Adrenal gland (tissue), 12 donors: ENCODE measurements around the gene TSHR. TPM values are rescaled to one million over a fixed set of nuclear protein-coding genes. Genes with fewer than 3 reads are reported as not detected.

Experiments
- DNase-seq, 7 donors: peaks; one replicate each; pipeline ENCODE4 v3.0.0-alpha.2; 2019 to 2020
- H3K27ac ChIP-seq, 5 donors: fragments of 200-600 bp; sonication (generic) in 4 of 5; 1 replicate in 3 of 5; 2 replicates in 2 of 5; pipeline versions ENCODE4 v1.5.1 to v1.8.0; 2016 to 2020; ENCODE audit warnings: mild to moderate bottlenecking in 1 of 5
- H3K27me3 ChIP-seq: fragments of 200-600 bp; 2 replicates; pipeline ENCODE4 v1.8.0; 2021
- H3K36me3 ChIP-seq, 2 donors: fragments of 200-600 bp; replicated peaks in 1 of 2; 1 replicate in 1 of 2; 2 replicates in 1 of 2; pipeline versions ENCODE4 v1.5.1 to v1.8.0; 2018 to 2022
- H3K4me1 ChIP-seq, 2 donors: fragments of 200-600 bp; replicated peaks in 1 of 2; 1 replicate in 1 of 2; 2 replicates in 1 of 2; pipeline versions ENCODE4 v1.5.1 to v1.8.0; 2018 to 2021
- H3K4me3 ChIP-seq, 4 donors: fragments of 200-600 bp; sonication (generic) in 3 of 4; one replicate each; pipeline ENCODE4 v1.5.1; 2016 to 2018
- H3K9me3 ChIP-seq, 3 donors: fragments of 200-600 bp; sonication (generic) in 1 of 3; replicated peaks in 1 of 3; 1 replicate in 2 of 3; 2 replicates in 1 of 3; pipeline versions ENCODE4 v1.5.1 to v1.8.0; 2016 to 2021
- POLR2A ChIP-seq, 2 donors: fragments of 450-650 bp; IDR thresholded peaks; one replicate each; pipeline ENCODE4 v1.6.1; 2017; ENCODE audit warnings: antibody characterized with exemption in 2 of 2, mild to moderate bottlenecking in 2 of 2, moderate library complexity in 1 of 2
- WGBS, 4 donors: extraction: QIAGEN DNeasy Blood & Tissue Kit in 2 of 4; methylation state at CpG; one replicate each; pipeline versions ENCODE4 v1.1.5 to v1.1.7; 2013 to 2017; 5-methylcytosine and 5-hydroxymethylcytosine counted together
- intact Hi-C, 2 donors: fragments of 100-400 bp; cut with DNase I; formaldehyde crosslinking; loops; one replicate each; pipeline versions ENCODE4 v1.14.1 to v1.15.0; 2022 to 2023
- polyA plus RNA-seq, 3 donors: library from polyadenylated mRNA; stranded (reverse); fragments of 200-250 nt in 2 of 3; fragments of 350-450 nt in 1 of 3; fragmentation: Illumina TruSeq in 1 of 3; extraction: RNeasy Lipid Tissue Mini Kit (QIAGEN cat#74804) in 1 of 3; gene quantifications; one replicate each; pipeline ENCODE4 v1.2.3, GENCODE V29; 2013 to 2014
- total RNA-seq, 9 donors: library from RNA; depleted of rRNA in 4 of 9; stranded (reverse); fragments of >200 nt in 4 of 9; fragments of 120-200 nt in 1 of 9; fragmentation: NEBNext Ultra II Directional in 1 of 9; extraction: Animal tissue kit (Norgen Biotek cat#: 25700) in 1 of 9; gene quantifications; one replicate each; pipeline versions ENCODE4 v1.1.0 to v1.2.4, GENCODE V29; 2013 to 2023
- TF ChIP-seq, protein P1 (sequence below), 6 experiments: fragments of 450-650 bp in 4 of 6; fragments of 200-600 bp in 2 of 6; sonication (generic) in 1 of 6; IDR thresholded peaks; 1 replicate in 5 of 6; 2 replicates in 1 of 6; pipeline versions ENCODE4 v1.5.1 to v1.8.0; 2016 to 2021; ENCODE audit warnings: antibody characterized with exemption in 6 of 6, mild to moderate bottlenecking in 2 of 6, moderate library complexity in 1 of 6
- donor health status: healthy with polysubstance abuse.
- donor health status: Bipolar disorder and iron deficiency.
- donor health status: DM: yes; HTN: yes; CAD: no.
- donor health status: DM: no; HTN: no; CAD: no.
- donor health status: DM: no; HTN: no; CAD: no.
- donor health status: DM: yes; HTN: yes; CAD: no.

Gene TSHR
- total and polyA plus RNA-seq, 12 donors: 0.06 to 5.8 (median 0.68) TPM

DNA sequence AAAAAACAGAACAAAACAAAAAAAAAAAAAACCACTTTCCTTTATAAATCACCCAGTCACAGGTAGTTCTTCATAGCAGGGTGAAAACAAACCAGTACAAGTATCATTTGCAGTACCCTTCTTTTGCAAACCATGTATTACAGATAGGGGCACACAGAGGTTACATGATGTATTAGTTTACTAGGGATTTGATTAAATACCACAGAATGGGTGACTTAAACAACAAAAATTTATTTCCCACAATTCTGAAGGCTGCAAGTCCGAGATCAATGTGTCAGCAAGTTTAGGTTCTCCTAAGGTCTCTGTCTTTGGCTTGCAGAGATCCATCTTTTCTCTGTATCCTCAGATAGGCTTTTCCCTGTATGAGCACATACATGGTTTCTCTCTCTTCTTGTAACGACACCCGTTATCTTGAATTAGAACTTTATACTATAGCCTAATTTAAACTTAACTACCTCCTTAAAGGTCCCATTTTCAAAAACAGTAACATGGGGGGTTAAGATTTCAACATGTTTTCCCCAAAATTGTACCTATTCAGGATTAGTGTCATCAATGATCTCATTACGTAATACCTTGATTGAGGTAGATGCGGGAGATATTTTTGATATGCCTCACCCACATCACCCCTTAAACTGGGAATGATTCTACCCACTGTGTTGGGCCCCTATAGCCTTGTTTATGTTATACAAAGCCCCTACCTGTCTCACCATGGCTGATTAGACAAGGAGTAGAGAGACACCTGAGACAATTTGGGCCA, 10.4 kb upstream of the TSHR start:
- intact Hi-C loops: no loop called here
- 64 to 77% (median 75%) methylated on average over 5 of the region's 5 CpGs for WGBS, 4 donors
- peaks cover 6 to 10% of the 10 kb centered on the region in 2 donors for H3K4me1 ChIP-seq
- H3K9me3 ChIP-seq: no peaks in the 10 kb centered on the region
- no peak for DNase-seq
- TF ChIP-seq, protein P1, sequence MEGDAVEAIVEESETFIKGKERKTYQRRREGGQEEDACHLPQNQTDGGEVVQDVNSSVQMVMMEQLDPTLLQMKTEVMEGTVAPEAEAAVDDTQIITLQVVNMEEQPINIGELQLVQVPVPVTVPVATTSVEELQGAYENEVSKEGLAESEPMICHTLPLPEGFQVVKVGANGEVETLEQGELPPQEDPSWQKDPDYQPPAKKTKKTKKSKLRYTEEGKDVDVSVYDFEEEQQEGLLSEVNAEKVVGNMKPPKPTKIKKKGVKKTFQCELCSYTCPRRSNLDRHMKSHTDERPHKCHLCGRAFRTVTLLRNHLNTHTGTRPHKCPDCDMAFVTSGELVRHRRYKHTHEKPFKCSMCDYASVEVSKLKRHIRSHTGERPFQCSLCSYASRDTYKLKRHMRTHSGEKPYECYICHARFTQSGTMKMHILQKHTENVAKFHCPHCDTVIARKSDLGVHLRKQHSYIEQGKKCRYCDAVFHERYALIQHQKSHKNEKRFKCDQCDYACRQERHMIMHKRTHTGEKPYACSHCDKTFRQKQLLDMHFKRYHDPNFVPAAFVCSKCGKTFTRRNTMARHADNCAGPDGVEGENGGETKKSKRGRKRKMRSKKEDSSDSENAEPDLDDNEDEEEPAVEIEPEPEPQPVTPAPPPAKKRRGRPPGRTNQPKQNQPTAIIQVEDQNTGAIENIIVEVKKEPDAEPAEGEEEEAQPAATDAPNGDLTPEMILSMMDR (IDR thresholded peaks at IDR 0.05): no peak
- no peak for TF ChIP-seq POLR2A (IDR thresholded peaks at IDR 0.05)
- H3K36me3 ChIP-seq: no peaks in the 10 kb centered on the region
- no peak overlapping the region for H3K4me3 ChIP-seq
- no peaks in the 10 kb centered on the region for H3K27me3 ChIP-seq
- H3K27ac ChIP-seq: no peak overlapping the region

DNA sequence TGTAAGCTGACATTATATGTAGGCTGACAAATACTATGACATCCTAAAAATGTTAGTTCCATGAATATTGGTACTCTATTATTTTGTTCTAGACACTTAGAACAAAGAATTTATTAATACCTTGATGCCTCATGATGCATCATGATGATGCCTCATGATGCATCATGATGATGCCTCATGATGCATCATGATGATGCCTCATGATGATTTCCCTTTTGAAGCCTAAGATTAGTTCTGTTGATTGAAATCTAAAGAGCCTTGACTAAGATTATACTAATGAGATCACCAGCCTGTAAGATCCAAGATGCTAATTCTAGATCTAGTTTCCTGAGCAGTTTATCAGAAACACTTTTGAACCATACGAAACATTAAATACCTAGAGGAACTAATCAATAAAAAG, 9.2 kb upstream of the TSHR start:
- H3K4me3 ChIP-seq: no peak overlapping the region
- intact Hi-C loops: no loop called here
- H3K36me3 ChIP-seq: no peaks in the 10 kb centered on the region
- no peak for DNase-seq
- H3K9me3 ChIP-seq: no peaks in the 10 kb centered on the region
- WGBS, 4 donors: 59 to 81% (median 73%) methylated on average over 1 of the region's 1 CpG
- no peaks in the 10 kb centered on the region for H3K27me3 ChIP-seq
- H3K27ac ChIP-seq: no peak overlapping the region
- no peak for TF ChIP-seq POLR2A (IDR thresholded peaks at IDR 0.05)
- TF ChIP-seq, protein P1 (IDR thresholded peaks at IDR 0.05): no peak
- peaks cover 1 to 6% of the 10 kb centered on the region in 2 donors for H3K4me1 ChIP-seq

DNA sequence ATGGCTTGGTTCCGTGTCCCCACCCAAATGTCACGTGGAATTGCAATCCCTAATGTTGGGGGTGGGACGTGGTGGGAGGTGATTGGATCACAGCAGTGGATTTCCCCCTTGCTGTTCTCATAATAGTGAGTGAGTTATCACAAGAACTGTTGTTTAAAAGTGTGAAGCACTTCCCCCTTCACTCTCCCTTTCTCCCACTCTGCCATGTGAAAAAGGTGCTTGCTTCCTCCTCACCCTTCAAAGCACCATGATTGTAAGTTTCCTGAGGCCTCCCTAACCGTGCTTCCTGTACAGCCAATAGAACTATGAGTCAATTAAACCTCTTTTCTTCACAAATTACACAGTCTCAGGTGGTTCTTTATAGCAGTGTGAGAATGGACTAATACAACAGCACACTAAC, 8.6 kb upstream of the TSHR start:
- intact Hi-C loops: no loop called here
- H3K9me3 ChIP-seq: no peaks in the 10 kb centered on the region
- peaks cover 0 to 3% of the 10 kb centered on the region in 2 donors for H3K4me1 ChIP-seq
- no peaks in the 10 kb centered on the region for H3K36me3 ChIP-seq
- H3K27ac ChIP-seq: no peak overlapping the region
- H3K4me3 ChIP-seq: no peak overlapping the region
- DNase-seq: no peak
- no peaks in the 10 kb centered on the region for H3K27me3 ChIP-seq
- WGBS, 4 donors: 64 to 73% (median 67%) methylated on average over 4 of the region's 4 CpGs
- TF ChIP-seq POLR2A (IDR thresholded peaks at IDR 0.05): no peak
- TF ChIP-seq, protein P1 (IDR thresholded peaks at IDR 0.05): no peak

DNA sequence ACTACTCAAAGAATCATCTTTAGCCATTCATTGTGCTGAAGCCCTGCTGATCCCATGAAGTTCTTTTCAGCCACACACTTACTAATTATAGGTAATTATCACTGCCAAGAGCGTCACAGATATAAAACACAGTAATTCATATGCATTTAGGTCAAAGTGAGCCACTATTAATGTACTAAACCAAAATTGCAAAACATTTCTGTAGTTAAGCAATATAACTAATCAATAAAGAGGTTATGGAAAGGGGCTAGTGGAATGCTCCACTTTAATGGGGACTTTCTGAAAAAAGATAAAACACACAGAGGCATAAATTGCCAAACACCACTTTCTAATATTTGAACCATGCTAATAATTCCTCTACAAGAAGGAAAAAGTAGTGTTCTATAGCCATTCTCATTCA, 7.1 kb upstream of the TSHR start:
- TF ChIP-seq, protein P1 (IDR thresholded peaks at IDR 0.05): no peak
- TF ChIP-seq POLR2A (IDR thresholded peaks at IDR 0.05): no peak
- Histone ChIP-seq H3K27ac (no peak overlapping the region), H3K4me3 (no peak overlapping the region), H3K36me3 (no peaks in the 10 kb centered on the region), H3K4me1 (no peaks in the 10 kb centered on the region), H3K9me3 (no peaks in the 10 kb centered on the region), H3K27me3 (no peaks in the 10 kb centered on the region)
- 0 to 75% (median 21%) methylated on average over 1 of the region's 1 CpG for WGBS, 4 donors
- no peak for DNase-seq
- intact Hi-C loops: no loop called here
